ENCODE results near the gene ZFYVE9.

Gene ZFYVE9

DNA sequence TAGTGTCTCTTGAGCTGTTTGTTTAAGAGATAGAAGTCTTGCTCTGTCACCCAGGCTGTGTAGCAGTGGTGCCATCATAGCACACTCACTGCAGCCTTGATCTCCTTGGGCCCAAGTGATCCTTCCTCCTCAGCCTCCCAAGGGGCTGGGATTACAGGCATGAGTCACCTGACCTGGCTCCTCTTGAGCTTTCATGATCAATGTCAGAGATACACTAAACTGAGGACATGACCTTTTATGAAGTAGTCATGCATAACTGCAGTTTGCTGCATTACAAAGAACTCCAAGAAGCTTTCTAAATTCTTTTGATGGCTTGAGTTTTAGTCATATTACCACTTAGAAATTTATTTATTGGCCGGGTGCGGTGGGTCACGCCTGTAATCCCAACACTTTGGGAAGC lies 146.4 kb downstream of the ZFYVE9 start:
- no peak overlapping the region for H3K27ac ChIP-seq (ENCODE audit: low read length)
- H3K79me2 ChIP-seq (ENCODE audit: low read length) = no peaks in the 10 kb centered on the region
- H2AFZ ChIP-seq (ENCODE audit: low read length) = no peak overlapping the region
- H3K4me2 ChIP-seq (ENCODE audit: low read depth, low read length) = no peak overlapping the region
- no peaks in the 10 kb centered on the region for H3F3A ChIP-seq (ENCODE audit: insufficient read depth, low read length)
- no peaks in the 10 kb centered on the region for H3K9me3 ChIP-seq (replicated peaks; ENCODE audit: insufficient read depth, low read length)
- H4K20me1 ChIP-seq (ENCODE audit: insufficient read depth, low read length) = peaks cover 4% of the 10 kb centered on the region; the same call in 1 of the 2 replicates
- no peak overlapping the region for H3K4me3 ChIP-seq (ENCODE audit: low read length)
- no peaks in the 10 kb centered on the region for H3K36me3 ChIP-seq (replicated peaks; ENCODE audit: insufficient read depth, low read length)
- no peaks in the 10 kb centered on the region for H3K9me2 ChIP-seq (replicated peaks; ENCODE audit: insufficient read depth, low read length)
- no peak for TF ChIP-seq EZH2phosphoT487 (IDR thresholded peaks at IDR 0.05; ENCODE audit: low read length)
- TF ChIP-seq, protein P1, sequence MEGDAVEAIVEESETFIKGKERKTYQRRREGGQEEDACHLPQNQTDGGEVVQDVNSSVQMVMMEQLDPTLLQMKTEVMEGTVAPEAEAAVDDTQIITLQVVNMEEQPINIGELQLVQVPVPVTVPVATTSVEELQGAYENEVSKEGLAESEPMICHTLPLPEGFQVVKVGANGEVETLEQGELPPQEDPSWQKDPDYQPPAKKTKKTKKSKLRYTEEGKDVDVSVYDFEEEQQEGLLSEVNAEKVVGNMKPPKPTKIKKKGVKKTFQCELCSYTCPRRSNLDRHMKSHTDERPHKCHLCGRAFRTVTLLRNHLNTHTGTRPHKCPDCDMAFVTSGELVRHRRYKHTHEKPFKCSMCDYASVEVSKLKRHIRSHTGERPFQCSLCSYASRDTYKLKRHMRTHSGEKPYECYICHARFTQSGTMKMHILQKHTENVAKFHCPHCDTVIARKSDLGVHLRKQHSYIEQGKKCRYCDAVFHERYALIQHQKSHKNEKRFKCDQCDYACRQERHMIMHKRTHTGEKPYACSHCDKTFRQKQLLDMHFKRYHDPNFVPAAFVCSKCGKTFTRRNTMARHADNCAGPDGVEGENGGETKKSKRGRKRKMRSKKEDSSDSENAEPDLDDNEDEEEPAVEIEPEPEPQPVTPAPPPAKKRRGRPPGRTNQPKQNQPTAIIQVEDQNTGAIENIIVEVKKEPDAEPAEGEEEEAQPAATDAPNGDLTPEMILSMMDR (IDR thresholded peaks at IDR 0.05; ENCODE audit: low read length) = no peak
- TF ChIP-seq EZH2 (optimal IDR thresholded peaks at IDR 0.05; ENCODE audit: low read depth, low read length) = no peak
- H3K4me1 ChIP-seq (ENCODE audit: low read length) = no peaks in the 10 kb centered on the region
- H3K27me3 ChIP-seq (replicated peaks; ENCODE audit: insufficient read depth, low read length) = no peaks in the 10 kb centered on the region
- H3K9ac ChIP-seq (ENCODE audit: low read length) = no peak overlapping the region
- no peak for DNase-seq

DNA sequence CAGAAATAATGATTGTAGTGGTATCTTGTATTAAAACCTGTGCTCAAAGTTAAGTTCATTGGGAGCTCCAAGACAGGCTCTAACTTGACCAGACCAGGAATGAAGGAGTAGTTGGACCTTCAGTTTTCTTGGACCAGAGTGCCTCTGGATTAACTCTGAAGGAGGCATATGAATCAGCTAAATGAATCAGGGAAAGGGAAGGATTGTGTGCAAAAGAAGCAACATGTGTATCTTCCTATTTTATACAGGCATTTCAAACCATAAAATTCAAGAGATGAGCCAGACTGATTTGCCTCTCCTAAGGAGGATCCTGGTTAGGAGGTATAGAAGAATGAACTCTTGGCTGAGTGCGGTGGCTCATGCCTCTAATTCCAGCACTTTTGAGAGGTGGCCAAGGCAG lies 152.7 kb downstream of the ZFYVE9 start:
- no peak for DNase-seq
- H3K27ac ChIP-seq (ENCODE audit: low read length) = no peak overlapping the region
- TF ChIP-seq EZH2 (optimal IDR thresholded peaks at IDR 0.05; ENCODE audit: low read depth, low read length) = no peak
- TF ChIP-seq, protein P1 (IDR thresholded peaks at IDR 0.05; ENCODE audit: low read length) = no peak
- TF ChIP-seq EZH2phosphoT487 (IDR thresholded peaks at IDR 0.05; ENCODE audit: low read length) = no peak

DNA sequence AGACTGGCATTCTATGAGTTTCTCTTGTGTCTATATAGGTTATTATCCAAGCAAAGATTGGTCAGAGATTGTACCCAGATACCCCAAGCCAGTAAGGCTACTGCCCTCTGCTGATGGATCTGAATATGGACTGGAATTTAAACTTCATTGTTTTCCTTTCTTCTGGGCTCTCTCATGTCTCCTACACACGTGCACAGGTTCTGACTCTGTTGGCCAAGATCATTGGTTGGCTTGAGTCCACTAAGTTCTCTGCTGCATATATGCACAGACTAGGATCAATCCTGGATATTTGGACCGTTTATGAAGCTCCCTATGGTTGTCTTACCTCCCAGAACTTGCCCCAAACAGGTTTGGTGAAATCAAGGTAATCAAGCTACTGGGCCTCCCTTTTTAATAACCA lies 154.5 kb downstream of the ZFYVE9 start:
- Histone ChIP-seq H3K27me3 (replicated peaks; ENCODE audit: insufficient read depth, low read length) (no peaks in the 10 kb centered on the region), H3K4me2 (ENCODE audit: low read depth, low read length) (no peak overlapping the region), H3K9me2 (replicated peaks; ENCODE audit: insufficient read depth, low read length) (no peaks in the 10 kb centered on the region), H3K79me2 (ENCODE audit: low read length) (no peaks in the 10 kb centered on the region), H3F3A (ENCODE audit: insufficient read depth, low read length) (no peaks in the 10 kb centered on the region), H3K9ac (ENCODE audit: low read length) (no peak overlapping the region), H4K20me1 (ENCODE audit: insufficient read depth, low read length) (no peaks in the 10 kb centered on the region), H2AFZ (ENCODE audit: low read length) (no peak overlapping the region), H3K36me3 (replicated peaks; ENCODE audit: insufficient read depth, low read length) (no peaks in the 10 kb centered on the region), H3K4me1 (ENCODE audit: low read length) (no peaks in the 10 kb centered on the region), H3K4me3 (ENCODE audit: low read length) (no peak overlapping the region), H3K27ac (ENCODE audit: low read length) (no peak overlapping the region), H3K9me3 (replicated peaks; ENCODE audit: insufficient read depth, low read length) (no peaks in the 10 kb centered on the region)
- TF ChIP-seq, protein P1 (IDR thresholded peaks at IDR 0.05; ENCODE audit: low read length) = peak; percentile 69
- no peak for TF ChIP-seq EZH2phosphoT487 (IDR thresholded peaks at IDR 0.05; ENCODE audit: low read length)
- peak; percentile 65 for DNase-seq

More for the DNA sequence above, 152.7 kb downstream of the ZFYVE9 start:
- no peaks in the 10 kb centered on the region for H3K4me1 ChIP-seq (ENCODE audit: low read length)
- H3K9ac ChIP-seq (ENCODE audit: low read length) = no peak overlapping the region
- no peak overlapping the region for H2AFZ ChIP-seq (ENCODE audit: low read length)
- no peaks in the 10 kb centered on the region for H3F3A ChIP-seq (ENCODE audit: insufficient read depth, low read length)
- H3K79me2 ChIP-seq (ENCODE audit: low read length) = no peaks in the 10 kb centered on the region
- no peaks in the 10 kb centered on the region for H3K9me2 ChIP-seq (replicated peaks; ENCODE audit: insufficient read depth, low read length)
- H3K4me3 ChIP-seq (ENCODE audit: low read length) = no peak overlapping the region
- no peaks in the 10 kb centered on the region for H3K27me3 ChIP-seq (replicated peaks; ENCODE audit: insufficient read depth, low read length)
- no peaks in the 10 kb centered on the region for H3K36me3 ChIP-seq (replicated peaks; ENCODE audit: insufficient read depth, low read length)
- H3K4me2 ChIP-seq (ENCODE audit: low read depth, low read length) = no peak overlapping the region
- no peaks in the 10 kb centered on the region for H3K9me3 ChIP-seq (replicated peaks; ENCODE audit: insufficient read depth, low read length)
- H4K20me1 ChIP-seq (ENCODE audit: insufficient read depth, low read length) = peaks cover 4% of the 10 kb centered on the region; the same call in 1 of the 2 replicates

Measured in MM.1S (cell line).